Measurements from ENCODE around the gene HIVEP3. TPM values are rescaled to one million over a fixed set of nuclear protein-coding genes. Genes with fewer than 3 reads are reported as not detected.

HIVEP3 gene
- total RNA-seq, 1 experiment from 2014 or later, result 11.0 TPM

DNA sequence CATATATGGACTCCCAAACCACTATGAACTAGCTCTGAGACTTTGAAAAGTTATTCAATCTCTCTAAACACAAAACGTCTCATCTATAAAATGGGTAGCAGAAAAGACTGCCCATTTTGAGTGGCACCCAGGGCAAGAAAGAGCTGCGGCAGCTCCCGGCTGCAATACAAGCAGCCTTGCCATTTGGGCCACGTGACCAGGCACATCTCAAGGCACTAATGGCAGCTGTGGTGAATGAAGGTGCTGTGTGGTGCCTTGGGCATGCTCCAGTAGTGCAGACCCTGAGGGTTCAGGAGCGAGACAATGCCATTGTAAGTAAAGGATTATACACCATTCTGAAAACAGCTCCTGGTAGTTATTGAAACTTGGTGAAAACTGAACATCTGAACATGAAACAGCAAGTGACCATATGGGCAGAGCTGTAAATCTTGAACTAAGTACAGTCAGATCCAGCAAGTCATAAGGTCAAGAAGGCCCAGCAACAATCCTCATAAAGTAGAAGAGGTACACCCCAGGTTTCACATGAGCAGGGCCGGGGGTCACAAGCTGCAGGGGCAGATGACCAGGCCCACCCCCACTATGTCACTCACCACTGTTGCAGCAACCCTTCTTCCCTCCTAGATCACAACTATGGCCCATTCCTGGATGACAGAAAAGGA is 39.4 kb upstream of the HIVEP3 start:
- Histone ChIP-seq H3K27me3 (ENCODE audit: insufficient read depth, low read depth) (no peaks in the 10 kb centered on the region), H3K4me1 (replicated peaks; ENCODE audit: insufficient read depth) (peaks cover 52% of the 10 kb centered on the region), H3K4me3 (no peak overlapping the region), H3K27ac (0 out of 2 replicates have a peak overlapping the region, but pooled peaks have one; percentile 26), H4K20me1 (ENCODE audit: insufficient read depth) (no peaks in the 10 kb centered on the region), H3K79me2 (ENCODE audit: low read depth) (peaks cover 13% of the 10 kb centered on the region), H2AFZ (no peak overlapping the region), H3F3A (ENCODE audit: insufficient read depth, low read depth) (peaks cover 53% of the 10 kb centered on the region), H3K36me3 (ENCODE audit: low read depth) (no peaks in the 10 kb centered on the region), H3K4me2 (peak overlapping the region; percentile 34; the same call in 1 of the 2 replicates), H3K9me3 (ENCODE audit: insufficient read depth, low read depth) (no peaks in the 10 kb centered on the region), H3K9me2 (ENCODE audit: insufficient read depth) (no peaks in the 10 kb centered on the region)
- intact Hi-C loops (cut with micrococcal nuclease; ENCODE audit: unreplicated experiment), result loop anchor here (10.0 kb wide), 1 partner anchor 383 kb away; no protein-coding TSS in a partner anchor
- no peak for TF ChIP-seq EZH2 (IDR thresholded peaks at IDR 0.05; ENCODE audit: low read depth)
- TF ChIP-seq, protein P1, sequence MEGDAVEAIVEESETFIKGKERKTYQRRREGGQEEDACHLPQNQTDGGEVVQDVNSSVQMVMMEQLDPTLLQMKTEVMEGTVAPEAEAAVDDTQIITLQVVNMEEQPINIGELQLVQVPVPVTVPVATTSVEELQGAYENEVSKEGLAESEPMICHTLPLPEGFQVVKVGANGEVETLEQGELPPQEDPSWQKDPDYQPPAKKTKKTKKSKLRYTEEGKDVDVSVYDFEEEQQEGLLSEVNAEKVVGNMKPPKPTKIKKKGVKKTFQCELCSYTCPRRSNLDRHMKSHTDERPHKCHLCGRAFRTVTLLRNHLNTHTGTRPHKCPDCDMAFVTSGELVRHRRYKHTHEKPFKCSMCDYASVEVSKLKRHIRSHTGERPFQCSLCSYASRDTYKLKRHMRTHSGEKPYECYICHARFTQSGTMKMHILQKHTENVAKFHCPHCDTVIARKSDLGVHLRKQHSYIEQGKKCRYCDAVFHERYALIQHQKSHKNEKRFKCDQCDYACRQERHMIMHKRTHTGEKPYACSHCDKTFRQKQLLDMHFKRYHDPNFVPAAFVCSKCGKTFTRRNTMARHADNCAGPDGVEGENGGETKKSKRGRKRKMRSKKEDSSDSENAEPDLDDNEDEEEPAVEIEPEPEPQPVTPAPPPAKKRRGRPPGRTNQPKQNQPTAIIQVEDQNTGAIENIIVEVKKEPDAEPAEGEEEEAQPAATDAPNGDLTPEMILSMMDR (conservative IDR thresholded peaks at IDR 0.05), result no peak
- no peak for DNase-seq
- CTCF ChIA-PET, result no interaction called here
- POLR2A ChIA-PET (ENCODE audit: unreplicated experiment), result interaction anchor here (0.6 kb wide), 1 partner anchor 138 kb away, joined by 10 read pairs; no protein-coding TSS in a partner anchor
- BruUV-seq (replicated peaks), result no TSS peak

DNA sequence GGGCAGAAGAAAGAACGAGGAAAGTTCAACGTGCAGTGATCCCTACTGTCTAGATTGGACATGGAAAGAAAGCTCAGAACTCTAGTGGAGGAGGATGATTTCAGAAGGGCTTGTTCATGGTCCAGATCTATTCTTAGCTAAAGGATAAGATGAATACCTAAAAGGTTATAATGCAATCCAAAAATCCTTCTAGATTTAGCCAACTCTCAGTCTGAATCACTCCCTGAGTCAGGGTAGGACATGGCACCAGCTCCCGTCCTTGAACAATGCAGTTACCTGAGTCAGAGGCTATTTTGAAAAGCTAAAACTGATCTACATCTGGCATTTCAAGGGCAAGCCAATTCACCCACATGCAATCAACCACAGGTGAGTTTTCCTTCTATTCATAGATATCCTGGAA is 38.8 kb upstream of the HIVEP3 start:
- intact Hi-C loops (cut with micrococcal nuclease; ENCODE audit: unreplicated experiment), result loop anchor here (10.0 kb wide), 1 partner anchor 383 kb away; no protein-coding TSS in a partner anchor
- peak overlapping the region; percentile 34 for H3K4me2 ChIP-seq
- peak; percentile 25 to 74 for DNase-seq
- H4K20me1 ChIP-seq (ENCODE audit: insufficient read depth), result no peaks in the 10 kb centered on the region
- H3K4me3 ChIP-seq, result no peak overlapping the region
- H3K27ac ChIP-seq, result peak overlapping the region; percentile 46
- no TSS peak for BruUV-seq (replicated peaks)
- no peak overlapping the region for H2AFZ ChIP-seq
- peaks cover 57% of the 10 kb centered on the region for H3F3A ChIP-seq (ENCODE audit: insufficient read depth, low read depth)
- peaks cover 58% of the 10 kb centered on the region for H3K4me1 ChIP-seq (replicated peaks; ENCODE audit: insufficient read depth)
- no peaks in the 10 kb centered on the region for H3K27me3 ChIP-seq (ENCODE audit: insufficient read depth, low read depth)
- TF ChIP-seq EZH2 (IDR thresholded peaks at IDR 0.05; ENCODE audit: low read depth), result no peak
- TF ChIP-seq, protein P1 (conservative IDR thresholded peaks at IDR 0.05), result no peak
- peaks cover 17% of the 10 kb centered on the region for H3K79me2 ChIP-seq (ENCODE audit: low read depth)
- no peaks in the 10 kb centered on the region for H3K9me3 ChIP-seq (ENCODE audit: insufficient read depth, low read depth)
- no peaks in the 10 kb centered on the region for H3K9me2 ChIP-seq (ENCODE audit: insufficient read depth)
- H3K36me3 ChIP-seq (ENCODE audit: low read depth), result no peaks in the 10 kb centered on the region
- ChIA-PET POLR2A (ENCODE audit: unreplicated experiment) (interaction anchor here (0.6 kb wide), 2 partner anchors 137 to 384 kb away, joined by 7 to 10 read pairs; no protein-coding TSS in a partner anchor), CTCF (no interaction called here)

DNA sequence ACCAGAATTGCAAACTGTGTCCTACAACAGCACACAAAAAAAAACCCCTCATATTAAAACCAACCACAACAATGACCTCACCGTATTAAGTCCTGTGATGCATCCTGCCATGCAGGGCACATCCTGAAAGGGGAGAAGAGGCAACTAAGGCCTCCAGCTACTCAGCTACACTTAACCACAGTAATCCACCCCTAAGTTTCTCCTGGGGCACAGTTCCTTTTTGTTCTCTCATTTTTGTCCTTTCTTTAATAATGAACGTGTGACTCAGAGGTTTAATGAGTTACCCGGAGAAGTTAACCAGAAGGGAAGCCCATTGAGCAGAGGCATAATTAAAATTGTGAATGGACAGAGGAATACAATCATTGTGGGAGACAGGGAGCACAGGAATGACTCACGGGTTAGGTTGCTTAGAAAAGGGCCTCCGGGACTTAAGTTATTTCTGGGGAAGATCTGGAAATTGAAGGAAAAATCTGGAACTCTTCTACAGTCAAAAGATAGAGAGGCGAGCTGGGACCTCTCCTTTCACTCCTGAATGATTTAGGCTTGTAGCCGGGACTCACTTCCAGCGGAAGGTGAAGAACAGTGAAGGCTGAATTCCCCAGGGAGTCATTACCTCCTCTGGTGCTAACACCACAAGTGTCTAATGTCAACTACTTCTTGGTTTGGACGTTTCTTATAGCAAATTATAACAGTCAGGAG is 36.9 kb upstream of the HIVEP3 start:
- no peaks in the 10 kb centered on the region for H3K9me2 ChIP-seq (ENCODE audit: insufficient read depth)
- TF ChIP-seq, protein P1 (conservative IDR thresholded peaks at IDR 0.05), result no peak
- TF ChIP-seq EZH2 (IDR thresholded peaks at IDR 0.05; ENCODE audit: low read depth), result no peak
- no peak overlapping the region for H2AFZ ChIP-seq
- H3K36me3 ChIP-seq (ENCODE audit: low read depth), result no peaks in the 10 kb centered on the region
- H4K20me1 ChIP-seq (ENCODE audit: insufficient read depth), result no peaks in the 10 kb centered on the region
- peak overlapping the region; percentile 71 for H3K4me2 ChIP-seq
- BruUV-seq (replicated peaks), result no TSS peak
- H3K79me2 ChIP-seq (ENCODE audit: low read depth), result peaks cover 26% of the 10 kb centered on the region
- peak overlapping the region; percentile 9; the same call in 1 of the 2 replicates for H3K4me3 ChIP-seq
- H3K27me3 ChIP-seq (ENCODE audit: insufficient read depth, low read depth), result no peaks in the 10 kb centered on the region
- H3K27ac ChIP-seq, result peak overlapping the region; percentile 89
- peak; percentile 67 to 96 for DNase-seq
- intact Hi-C loops (cut with micrococcal nuclease; ENCODE audit: unreplicated experiment), result loop anchor here (1.0 to 10.0 kb wide), 4 partner anchors 35 to 381 kb away; no protein-coding TSS in a partner anchor
- H3F3A ChIP-seq (ENCODE audit: insufficient read depth, low read depth), result peaks cover 57% of the 10 kb centered on the region
- CTCF ChIA-PET, result interaction anchor here (0.8 to 1.2 kb wide), 2 partner anchors 37 to 143 kb away, joined by 3 to 4 read pairs; partner anchors contain the start of gene HIVEP3
- POLR2A ChIA-PET (ENCODE audit: unreplicated experiment), result interaction anchor here (0.7 kb wide), 1 partner anchor 55 kb away, joined by 7 read pairs; no protein-coding TSS in a partner anchor
- peaks cover 62% of the 10 kb centered on the region for H3K4me1 ChIP-seq (replicated peaks; ENCODE audit: insufficient read depth)
- H3K9me3 ChIP-seq (ENCODE audit: insufficient read depth, low read depth), result no peaks in the 10 kb centered on the region
